ENCODE results near the gene QSOX2. TPM values are rescaled to one million over a fixed set of nuclear protein-coding genes. Genes with fewer than 3 reads are reported as not detected.

The QSOX2 gene
- total RNA-seq, 1 experiment from 2014 or later, result 40.0 TPM

DNA sequence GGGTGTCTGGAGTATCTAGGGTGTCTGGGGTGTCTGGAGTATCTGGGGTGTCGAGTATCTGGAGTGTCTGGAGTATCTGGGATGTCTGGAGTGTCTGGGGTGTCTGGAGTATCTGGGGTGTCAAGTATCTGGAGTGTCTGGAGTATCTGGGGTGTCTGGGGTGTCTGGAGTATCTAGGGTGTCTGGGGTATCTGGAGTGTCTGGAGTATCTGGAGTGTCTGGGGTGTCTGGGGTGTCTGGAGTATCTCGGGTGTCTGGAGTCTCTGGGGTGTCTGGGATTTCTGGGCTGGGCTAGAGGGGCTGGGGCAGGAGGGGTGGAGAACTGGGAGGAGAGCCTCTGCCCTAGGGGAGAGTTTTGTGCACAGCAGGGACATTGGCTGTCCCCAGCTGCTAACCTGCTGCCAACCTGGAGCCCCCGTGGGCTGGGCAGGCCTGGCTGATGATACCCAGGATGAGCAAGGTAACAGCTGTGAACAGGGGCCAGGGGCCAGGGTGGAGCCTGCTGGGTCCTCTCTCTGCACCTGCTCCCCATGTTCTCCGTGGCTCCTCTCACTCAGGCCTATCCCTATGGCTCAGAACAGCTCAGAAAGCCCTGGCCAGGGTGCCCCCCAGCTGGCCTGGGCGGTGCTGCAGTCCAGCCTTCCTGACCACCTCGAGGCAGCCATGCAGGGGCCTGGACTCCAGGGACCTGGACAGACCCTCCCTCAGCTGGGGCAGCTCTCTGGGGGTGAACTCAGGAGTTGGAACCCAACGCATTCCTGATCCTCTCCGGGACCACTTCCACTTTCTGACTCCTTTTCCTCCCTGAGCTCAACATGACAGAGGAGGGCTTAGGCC, 70.6 kb downstream of the QSOX2 start:
- no TSS peak for BruUV-seq (replicated peaks)
- in situ Hi-C loops (cut with HindIII; ENCODE audit: low pct_unique_long_range_greater_than_20kb, low sequenced_read_pairs), result no loop called here
- CTCF ChIA-PET, result interaction anchor here (0.6 kb wide), 1 partner anchor 37 kb away, joined by 6 read pairs; no protein-coding TSS in a partner anchor

DNA sequence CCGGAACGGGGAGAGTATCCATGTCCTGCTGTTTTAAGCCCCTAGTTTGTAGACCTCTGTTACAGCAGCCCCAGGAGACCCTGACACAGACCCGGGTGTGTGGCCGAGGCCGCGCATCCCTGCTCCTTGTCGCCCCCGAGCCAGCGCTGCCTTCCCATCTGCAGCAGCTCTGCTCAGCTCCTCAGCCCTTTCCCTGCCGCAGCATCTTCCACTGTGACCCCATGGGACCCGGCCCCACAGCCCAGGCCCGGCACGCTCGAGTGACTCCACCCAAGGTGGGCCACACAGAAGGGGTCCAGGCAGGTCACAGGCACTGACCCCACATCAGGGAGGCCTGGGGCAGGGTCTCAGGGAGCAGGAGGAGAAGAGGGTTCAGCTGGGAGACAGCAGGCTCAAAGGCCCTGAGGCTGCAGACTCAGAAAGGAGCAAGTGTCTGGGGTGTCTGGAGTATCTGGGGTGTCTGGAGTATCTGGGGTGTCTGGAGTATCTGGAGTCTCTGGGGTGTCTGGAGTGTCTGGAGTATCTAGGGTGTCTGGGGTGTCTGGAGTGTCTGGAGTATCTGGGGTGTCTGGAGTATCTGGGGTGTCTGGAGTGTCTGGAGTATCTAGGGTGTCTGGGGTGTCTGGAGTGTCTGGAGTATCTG, 71.8 kb downstream of the QSOX2 start:
- intact Hi-C loops (cut with micrococcal nuclease; ENCODE audit: unreplicated experiment), result loop anchor here (5.0 kb wide), 1 partner anchor 54 kb away; no protein-coding TSS in a partner anchor
- DNase-seq (ENCODE audit: low read depth, low spot score), result no peak
- ATAC-seq, result no peak
- Histone ChIP-seq H3K36me3 (ENCODE audit: control insufficient read depth, insufficient read depth, low read length) (no peaks in the 10 kb centered on the region), H3K9me3 (ENCODE audit: control insufficient read depth, insufficient read depth, low read depth, low read length) (no peaks in the 10 kb centered on the region), H3K4me3 (ENCODE audit: low read depth in 2 of 2, low read length in 2 of 2) (no peak overlapping the region), H3K4me1 (ENCODE audit: control insufficient read depth, insufficient read depth, low read length) (no peaks in the 10 kb centered on the region; the same call in none of the 2 replicates), H3K27ac (ENCODE audit: low read length) (no peak overlapping the region), H3K27me3 (ENCODE audit: control insufficient read depth, insufficient read depth, low read length) (no peaks in the 10 kb centered on the region)
- CTCF ChIA-PET, result no interaction called here
- POLR2A ChIA-PET, result no interaction called here
- BruUV-seq (replicated peaks), result no TSS peak
- TF ChIP-seq SIN3A (IDR thresholded peaks at IDR 0.05; ENCODE audit: borderline replicate concordance, insufficient read depth, low read depth, low read length), result no peak
- TF ChIP-seq, protein P1, sequence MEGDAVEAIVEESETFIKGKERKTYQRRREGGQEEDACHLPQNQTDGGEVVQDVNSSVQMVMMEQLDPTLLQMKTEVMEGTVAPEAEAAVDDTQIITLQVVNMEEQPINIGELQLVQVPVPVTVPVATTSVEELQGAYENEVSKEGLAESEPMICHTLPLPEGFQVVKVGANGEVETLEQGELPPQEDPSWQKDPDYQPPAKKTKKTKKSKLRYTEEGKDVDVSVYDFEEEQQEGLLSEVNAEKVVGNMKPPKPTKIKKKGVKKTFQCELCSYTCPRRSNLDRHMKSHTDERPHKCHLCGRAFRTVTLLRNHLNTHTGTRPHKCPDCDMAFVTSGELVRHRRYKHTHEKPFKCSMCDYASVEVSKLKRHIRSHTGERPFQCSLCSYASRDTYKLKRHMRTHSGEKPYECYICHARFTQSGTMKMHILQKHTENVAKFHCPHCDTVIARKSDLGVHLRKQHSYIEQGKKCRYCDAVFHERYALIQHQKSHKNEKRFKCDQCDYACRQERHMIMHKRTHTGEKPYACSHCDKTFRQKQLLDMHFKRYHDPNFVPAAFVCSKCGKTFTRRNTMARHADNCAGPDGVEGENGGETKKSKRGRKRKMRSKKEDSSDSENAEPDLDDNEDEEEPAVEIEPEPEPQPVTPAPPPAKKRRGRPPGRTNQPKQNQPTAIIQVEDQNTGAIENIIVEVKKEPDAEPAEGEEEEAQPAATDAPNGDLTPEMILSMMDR (IDR thresholded peaks at IDR 0.05), result no peak
- no peak for TF ChIP-seq TCF7L2 (IDR thresholded peaks at IDR 0.05; ENCODE audit: low read depth, low read length)
- TF ChIP-seq POLR2AphosphoS5 (IDR thresholded peaks at IDR 0.05; ENCODE audit: low read depth, low read length), result no peak
- TF ChIP-seq, protein P2, sequence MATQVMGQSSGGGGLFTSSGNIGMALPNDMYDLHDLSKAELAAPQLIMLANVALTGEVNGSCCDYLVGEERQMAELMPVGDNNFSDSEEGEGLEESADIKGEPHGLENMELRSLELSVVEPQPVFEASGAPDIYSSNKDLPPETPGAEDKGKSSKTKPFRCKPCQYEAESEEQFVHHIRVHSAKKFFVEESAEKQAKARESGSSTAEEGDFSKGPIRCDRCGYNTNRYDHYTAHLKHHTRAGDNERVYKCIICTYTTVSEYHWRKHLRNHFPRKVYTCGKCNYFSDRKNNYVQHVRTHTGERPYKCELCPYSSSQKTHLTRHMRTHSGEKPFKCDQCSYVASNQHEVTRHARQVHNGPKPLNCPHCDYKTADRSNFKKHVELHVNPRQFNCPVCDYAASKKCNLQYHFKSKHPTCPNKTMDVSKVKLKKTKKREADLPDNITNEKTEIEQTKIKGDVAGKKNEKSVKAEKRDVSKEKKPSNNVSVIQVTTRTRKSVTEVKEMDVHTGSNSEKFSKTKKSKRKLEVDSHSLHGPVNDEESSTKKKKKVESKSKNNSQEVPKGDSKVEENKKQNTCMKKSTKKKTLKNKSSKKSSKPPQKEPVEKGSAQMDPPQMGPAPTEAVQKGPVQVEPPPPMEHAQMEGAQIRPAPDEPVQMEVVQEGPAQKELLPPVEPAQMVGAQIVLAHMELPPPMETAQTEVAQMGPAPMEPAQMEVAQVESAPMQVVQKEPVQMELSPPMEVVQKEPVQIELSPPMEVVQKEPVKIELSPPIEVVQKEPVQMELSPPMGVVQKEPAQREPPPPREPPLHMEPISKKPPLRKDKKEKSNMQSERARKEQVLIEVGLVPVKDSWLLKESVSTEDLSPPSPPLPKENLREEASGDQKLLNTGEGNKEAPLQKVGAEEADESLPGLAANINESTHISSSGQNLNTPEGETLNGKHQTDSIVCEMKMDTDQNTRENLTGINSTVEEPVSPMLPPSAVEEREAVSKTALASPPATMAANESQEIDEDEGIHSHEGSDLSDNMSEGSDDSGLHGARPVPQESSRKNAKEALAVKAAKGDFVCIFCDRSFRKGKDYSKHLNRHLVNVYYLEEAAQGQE (IDR thresholded peaks at IDR 0.05; ENCODE audit: insufficient read depth in 1 of 2, low read depth in 2 of 2, low read length in 1 of 2), result no peak
- in situ Hi-C loops (cut with HindIII; ENCODE audit: low pct_unique_long_range_greater_than_20kb, low sequenced_read_pairs), result no loop called here

More for the DNA sequence above, 70.6 kb downstream of the QSOX2 start:
- TF ChIP-seq TCF7L2 (IDR thresholded peaks at IDR 0.05; ENCODE audit: low read depth, low read length), result no peak
- POLR2A ChIA-PET, result no interaction called here
- H3K9me3 ChIP-seq (ENCODE audit: control insufficient read depth, insufficient read depth, low read depth, low read length), result no peaks in the 10 kb centered on the region
- no peaks in the 10 kb centered on the region for H3K36me3 ChIP-seq (ENCODE audit: control insufficient read depth, insufficient read depth, low read length)
- H3K27ac ChIP-seq (ENCODE audit: low read length), result no peak overlapping the region
- intact Hi-C loops (cut with micrococcal nuclease; ENCODE audit: unreplicated experiment), result loop anchor here (5.0 kb wide), 1 partner anchor 52 kb away; no protein-coding TSS in a partner anchor
- no peaks in the 10 kb centered on the region; the same call in none of the 2 replicates for H3K4me1 ChIP-seq (ENCODE audit: control insufficient read depth, insufficient read depth, low read length)
- H3K4me3 ChIP-seq (ENCODE audit: low read depth in 2 of 2, low read length in 2 of 2), result no peak overlapping the region
- DNase-seq (ENCODE audit: low read depth, low spot score), result no peak
- H3K27me3 ChIP-seq (ENCODE audit: control insufficient read depth, insufficient read depth, low read length), result no peaks in the 10 kb centered on the region
- ATAC-seq, result 0 out of 2 replicates have a peak, but pooled peaks have one; percentile 54

Measured in Panc1 (cell line).